ENCODE data around the gene TMEM69. TPM values are rescaled to one million over a fixed set of nuclear protein-coding genes. Genes with fewer than 3 reads are reported as not detected.
A peak's percentile ranks its signal among the peaks of the same experiment; 100 is the strongest.

Gene TMEM69
- total and polyA plus RNA-seq, 2 of the 13 experiments (the other 11 are each of a cell fraction or from before 2014, with no cell fraction given) = 25.4 to 135 TPM

DNA sequence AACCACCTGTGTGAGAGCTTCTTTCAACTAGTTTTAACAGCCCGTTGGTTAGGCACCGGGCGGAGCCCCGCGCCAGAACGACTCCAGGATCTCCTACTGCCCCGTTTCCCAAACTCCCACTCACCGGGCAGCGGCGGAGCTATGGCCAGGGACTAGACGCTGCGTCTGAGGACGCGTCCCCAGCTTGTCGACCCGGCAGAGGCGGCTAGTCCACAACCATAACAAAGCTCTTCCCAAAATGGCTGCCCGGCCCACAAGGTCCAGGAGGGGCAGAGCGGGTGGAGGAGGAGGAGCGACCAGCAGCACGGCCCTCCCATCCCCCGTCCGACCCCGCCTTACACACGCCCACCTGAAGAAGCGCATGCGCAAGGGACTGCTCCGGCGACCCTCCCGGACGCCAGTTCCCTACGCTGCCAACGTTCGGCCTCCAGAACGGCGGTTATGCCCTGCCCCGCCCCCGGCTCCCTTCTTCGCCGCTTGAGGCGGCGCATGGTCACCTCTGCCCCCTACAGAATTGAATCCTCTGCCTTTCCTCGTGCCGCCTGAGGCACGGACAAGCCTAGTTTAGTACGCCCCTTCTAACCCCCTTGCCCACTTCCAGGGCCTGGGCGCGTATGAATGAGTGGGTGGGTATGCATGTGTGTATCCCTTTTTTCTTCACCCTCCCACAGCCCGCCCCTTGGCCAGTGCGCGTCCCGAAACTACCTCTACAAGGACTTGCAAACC, 1.5 kb upstream of the TMEM69 start, which contains the start of gene GPBP1L1 (continued):
- TF ChIP-seq, protein P1, sequence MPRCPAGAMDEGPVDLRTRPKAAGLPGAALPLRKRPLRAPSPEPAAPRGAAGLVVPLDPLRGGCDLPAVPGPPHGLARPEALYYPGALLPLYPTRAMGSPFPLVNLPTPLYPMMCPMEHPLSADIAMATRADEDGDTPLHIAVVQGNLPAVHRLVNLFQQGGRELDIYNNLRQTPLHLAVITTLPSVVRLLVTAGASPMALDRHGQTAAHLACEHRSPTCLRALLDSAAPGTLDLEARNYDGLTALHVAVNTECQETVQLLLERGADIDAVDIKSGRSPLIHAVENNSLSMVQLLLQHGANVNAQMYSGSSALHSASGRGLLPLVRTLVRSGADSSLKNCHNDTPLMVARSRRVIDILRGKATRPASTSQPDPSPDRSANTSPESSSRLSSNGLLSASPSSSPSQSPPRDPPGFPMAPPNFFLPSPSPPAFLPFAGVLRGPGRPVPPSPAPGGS (CRISPR knock-in tag; IDR thresholded peaks at IDR 0.05) = peak; percentile 32; the same call in 1 of the 2 replicates
- TF ChIP-seq TBL1XR1 (IDR thresholded peaks at IDR 0.05; ENCODE audit: borderline replicate concordance, low read length, partially characterized antibody) (peak; percentile 22), ZBTB44 (CRISPR knock-in tag; IDR thresholded peaks at IDR 0.05) (no peak), JUND (CRISPR knock-in tag; IDR thresholded peaks at IDR 0.05) (no peak), ZNF772 (CRISPR knock-in tag; IDR thresholded peaks at IDR 0.05) (no peak), KMT2A (CRISPR knock-in tag; IDR thresholded peaks at IDR 0.05) (0 out of 2 replicates have a peak, but pooled peaks have one; percentile 46), PHF8 (CRISPR knock-in tag; IDR thresholded peaks at IDR 0.05) (peak; percentile 81), POLR2AphosphoS2 (IDR thresholded peaks at IDR 0.05; ENCODE audit: low read depth, low read length) (peak; percentile 41; the same call in 1 of the 2 replicates), KDM5B (CRISPR knock-in tag; IDR thresholded peaks at IDR 0.05; ENCODE audit: borderline replicate concordance) (peak; percentile 56; the same call in 1 of the 2 replicates), HNF4A (CRISPR knock-in tag; IDR thresholded peaks at IDR 0.05) (peak; percentile 14; the same call in 1 of the 2 replicates), ETV5 (CRISPR knock-in tag; IDR thresholded peaks at IDR 0.05; ENCODE audit: borderline replicate concordance) (peak; percentile 7; the same call in 1 of the 2 replicates), ATF7-NPFF (CRISPR knock-in tag; IDR thresholded peaks at IDR 0.05; ENCODE audit: low read depth) (peak; percentile 19), PRMT3 (CRISPR knock-in tag; IDR thresholded peaks at IDR 0.05; ENCODE audit: borderline replicate concordance, low read depth) (no peak), AKNA (CRISPR knock-in tag; IDR thresholded peaks at IDR 0.05; ENCODE audit: borderline replicate concordance) (no peak), MEF2D (CRISPR knock-in tag; IDR thresholded peaks at IDR 0.05) (0 out of 2 replicates have a peak, but pooled peaks have one; percentile 58), SOX13 (IDR thresholded peaks at IDR 0.05) (no peak), SOX13 (CRISPR knock-in tag; conservative IDR thresholded peaks at IDR 0.05 in 1 of 2, IDR thresholded peaks at IDR 0.05 in 1 of 2) (peak in 1 of 2 experiments; percentile 29; a peak in 1 of 4 replicates), ZNF253 (CRISPR knock-in tag; IDR thresholded peaks at IDR 0.05; ENCODE audit: borderline replicate concordance) (no peak), CAMTA2 (CRISPR knock-in tag; IDR thresholded peaks at IDR 0.05; ENCODE audit: borderline replicate concordance) (0 out of 2 replicates have a peak, but pooled peaks have one; percentile 72)
- TF ChIP-seq, protein P2, sequence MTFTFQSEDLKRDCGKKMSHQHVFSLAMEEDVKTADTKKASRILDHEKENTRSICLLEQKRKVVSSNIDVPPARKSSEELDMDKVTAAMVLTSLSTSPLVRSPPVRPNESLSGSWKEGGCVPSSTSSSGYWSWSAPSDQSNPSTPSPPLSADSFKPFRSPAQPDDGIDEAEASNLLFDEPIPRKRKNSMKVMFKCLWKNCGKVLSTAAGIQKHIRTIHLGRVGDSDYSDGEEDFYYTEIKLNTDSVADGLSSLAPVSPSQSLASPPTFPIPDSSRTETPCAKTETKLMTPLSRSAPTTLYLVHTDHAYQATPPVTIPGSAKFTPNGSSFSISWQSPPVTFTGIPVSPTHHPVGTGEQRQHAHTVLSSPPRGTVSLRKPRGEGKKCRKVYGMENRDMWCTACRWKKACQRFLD (CRISPR knock-in tag; IDR thresholded peaks at IDR 0.05; ENCODE audit: borderline replicate concordance) = no peak

Measured in HepG2 (cell line).